ENCODE measurements around the gene CD96. TPM values are rescaled to one million over a fixed set of nuclear protein-coding genes. Genes with fewer than 3 reads are reported as not detected.

Gene CD96
- total RNA-seq, 1 experiment from 2014 or later = not detected

Other genes starting within 250 kb of the CD96 start
- gene ZBED2, start 53.1 kb downstream of the CD96 start, total RNA-seq (2014; rRNA removed; shearing (Covaris generic)) = not detected in 2 replicates
- gene PLCXD2, start 132.5 kb downstream of the CD96 start, total RNA-seq (2014; rRNA removed; shearing (Covaris generic)) = 5.5 and 6.0 TPM in 2 replicates

Measured in NCI-H460 (cell line).